PFSK-1 (cell line): ENCODE results near the gene RHOJ.

Source experiments
- FOXP2 ChIP-seq: optimal IDR thresholded peaks from 2 replicates; pipeline ENCODE3; 2011; ENCODE audit warnings: borderline replicate concordance, control low read depth, inconsistent platforms; ENCODE audit not compliant: insufficient read depth; ENCODE audit errors: extremely low read length, extremely low read depth
- POLR2AphosphoS5 ChIP-seq: IDR thresholded peaks from 2 replicates; pipeline ENCODE4 v1.6.1; 2012; ENCODE audit warnings: low read depth, mild to moderate bottlenecking, control low read depth, low read length, moderate library complexity
- SIN3A ChIP-seq: IDR thresholded peaks from 2 replicates; pipeline ENCODE4 v1.6.1; 2012; ENCODE audit warnings: mild to moderate bottlenecking, low read length, moderate library complexity, borderline replicate concordance; ENCODE audit not compliant: insufficient read depth
- TAF1 ChIP-seq: IDR thresholded peaks from 2 replicates; pipeline ENCODE4 v1.6.1; 2012; ENCODE audit warnings: low read length, control low read depth, borderline replicate concordance; ENCODE audit not compliant: insufficient read depth
- TF ChIP-seq, protein P1 (sequence below), 2 experiments: IDR thresholded peaks; 2 replicates each; pipeline versions ENCODE4 v1.6.1 to v1.8.0; 2011 to 2012; ENCODE audit warnings: low read depth in 2 of 2, low read length in 2 of 2, control low read depth in 1 of 2, inconsistent platforms in 1 of 2, mild to moderate bottlenecking in 1 of 2, moderate library complexity in 1 of 2; ENCODE audit not compliant: insufficient read depth in 1 of 2

Gene RHOJ

DNA sequence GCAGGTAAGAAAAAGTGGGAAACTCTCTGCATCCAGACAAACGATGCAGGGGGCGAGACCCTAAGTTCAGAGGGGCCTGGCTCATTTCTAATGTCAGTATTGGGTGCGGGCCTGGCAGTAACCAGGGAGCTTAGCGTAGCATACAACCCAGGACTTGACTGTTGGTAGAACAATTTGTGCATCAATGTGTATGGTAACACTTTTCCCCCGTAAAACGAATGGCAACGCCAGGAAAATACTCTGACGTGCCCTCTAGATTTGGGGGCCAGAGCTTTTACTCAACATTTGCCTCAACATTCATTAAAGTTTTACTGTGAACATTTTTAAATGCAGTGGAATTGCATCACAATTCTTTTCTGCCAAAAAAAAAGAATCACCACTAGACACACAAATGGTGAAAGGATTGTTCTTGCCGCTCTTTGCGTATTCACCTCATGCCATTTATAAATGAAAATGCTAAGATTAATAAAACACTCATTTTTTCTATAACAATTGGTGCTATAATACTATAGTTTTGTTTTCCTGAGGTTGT lies 867 bp downstream of the RHOJ start:
- TF ChIP-seq FOXP2 (no peak), POLR2AphosphoS5 (no peak), TAF1 (no peak), SIN3A (no peak)
- TF ChIP-seq, protein P1, sequence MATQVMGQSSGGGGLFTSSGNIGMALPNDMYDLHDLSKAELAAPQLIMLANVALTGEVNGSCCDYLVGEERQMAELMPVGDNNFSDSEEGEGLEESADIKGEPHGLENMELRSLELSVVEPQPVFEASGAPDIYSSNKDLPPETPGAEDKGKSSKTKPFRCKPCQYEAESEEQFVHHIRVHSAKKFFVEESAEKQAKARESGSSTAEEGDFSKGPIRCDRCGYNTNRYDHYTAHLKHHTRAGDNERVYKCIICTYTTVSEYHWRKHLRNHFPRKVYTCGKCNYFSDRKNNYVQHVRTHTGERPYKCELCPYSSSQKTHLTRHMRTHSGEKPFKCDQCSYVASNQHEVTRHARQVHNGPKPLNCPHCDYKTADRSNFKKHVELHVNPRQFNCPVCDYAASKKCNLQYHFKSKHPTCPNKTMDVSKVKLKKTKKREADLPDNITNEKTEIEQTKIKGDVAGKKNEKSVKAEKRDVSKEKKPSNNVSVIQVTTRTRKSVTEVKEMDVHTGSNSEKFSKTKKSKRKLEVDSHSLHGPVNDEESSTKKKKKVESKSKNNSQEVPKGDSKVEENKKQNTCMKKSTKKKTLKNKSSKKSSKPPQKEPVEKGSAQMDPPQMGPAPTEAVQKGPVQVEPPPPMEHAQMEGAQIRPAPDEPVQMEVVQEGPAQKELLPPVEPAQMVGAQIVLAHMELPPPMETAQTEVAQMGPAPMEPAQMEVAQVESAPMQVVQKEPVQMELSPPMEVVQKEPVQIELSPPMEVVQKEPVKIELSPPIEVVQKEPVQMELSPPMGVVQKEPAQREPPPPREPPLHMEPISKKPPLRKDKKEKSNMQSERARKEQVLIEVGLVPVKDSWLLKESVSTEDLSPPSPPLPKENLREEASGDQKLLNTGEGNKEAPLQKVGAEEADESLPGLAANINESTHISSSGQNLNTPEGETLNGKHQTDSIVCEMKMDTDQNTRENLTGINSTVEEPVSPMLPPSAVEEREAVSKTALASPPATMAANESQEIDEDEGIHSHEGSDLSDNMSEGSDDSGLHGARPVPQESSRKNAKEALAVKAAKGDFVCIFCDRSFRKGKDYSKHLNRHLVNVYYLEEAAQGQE (IDR thresholded peaks at IDR 0.05; ENCODE audit: insufficient read depth in 1 of 2, low read depth in 2 of 2, low read length in 2 of 2) = no peak

DNA sequence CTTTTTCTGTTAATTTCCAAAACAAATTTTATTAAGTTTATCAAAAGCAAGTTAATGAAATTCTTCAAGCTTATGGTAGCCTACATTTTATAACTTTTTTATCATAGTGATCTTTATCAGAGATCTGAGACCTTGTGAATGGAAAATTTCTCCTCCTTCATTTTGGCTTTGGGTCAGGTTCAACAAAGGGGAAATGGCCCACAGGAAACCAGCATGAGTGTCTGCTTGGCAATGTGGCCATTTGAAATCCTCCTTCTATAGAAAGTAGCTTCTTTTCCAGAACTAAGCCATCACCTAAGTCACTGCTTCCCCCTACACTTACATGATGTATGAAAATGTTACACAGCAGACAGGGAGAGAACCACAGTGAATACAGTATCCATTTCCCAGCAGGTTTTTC lies 1.6 kb downstream of the RHOJ start:
- TF ChIP-seq SIN3A (no peak), FOXP2 (no peak), TAF1 (no peak), POLR2AphosphoS5 (no peak)
- TF ChIP-seq, protein P1 (IDR thresholded peaks at IDR 0.05; ENCODE audit: insufficient read depth in 1 of 2, low read depth in 2 of 2, low read length in 2 of 2) = no peak

DNA sequence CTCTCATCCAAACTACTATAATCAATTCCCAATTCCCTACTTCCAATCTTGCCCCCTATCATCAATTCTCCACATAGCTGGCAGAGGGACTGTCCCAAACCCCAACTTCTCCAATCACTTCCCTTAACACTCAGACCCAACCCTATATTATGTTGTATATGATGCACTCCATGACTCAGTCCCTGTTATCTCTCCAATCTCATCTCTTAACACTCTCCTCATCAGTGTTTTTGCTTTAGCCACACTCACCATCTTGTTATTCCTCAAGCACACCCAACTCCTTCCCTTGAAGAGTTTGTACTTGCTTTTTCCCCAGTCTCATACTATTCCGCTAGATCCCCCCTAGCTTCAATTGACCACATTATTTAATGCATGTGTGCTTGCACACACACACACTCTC lies 4.9 kb downstream of the RHOJ start:
- no peak for TF ChIP-seq SIN3A
- TF ChIP-seq, protein P1 (IDR thresholded peaks at IDR 0.05; ENCODE audit: insufficient read depth in 1 of 2, low read depth in 2 of 2, low read length in 2 of 2) = no peak
- TF ChIP-seq FOXP2 = no peak
- TF ChIP-seq TAF1 = no peak

DNA sequence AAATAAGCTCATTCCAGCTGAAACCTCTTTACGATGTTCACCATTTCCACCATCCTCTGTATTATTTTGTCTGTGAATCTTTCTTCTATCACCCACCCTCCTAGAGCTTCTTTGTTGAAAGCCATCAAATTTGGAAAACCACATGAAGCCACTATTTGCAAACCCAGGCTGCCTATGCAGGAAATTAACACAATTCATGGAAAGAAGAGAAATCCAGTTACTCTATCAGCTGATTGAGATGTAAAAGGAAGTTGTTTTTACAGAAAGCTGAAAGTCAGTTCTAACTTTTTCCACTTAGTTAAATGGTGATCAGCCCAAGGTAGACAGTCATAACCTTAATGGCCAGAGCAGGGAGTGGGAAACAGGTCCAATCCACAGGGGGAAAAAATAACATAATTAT lies 6.6 kb downstream of the RHOJ start:
- TF ChIP-seq, protein P1 (IDR thresholded peaks at IDR 0.05; ENCODE audit: insufficient read depth in 1 of 2, low read depth in 2 of 2, low read length in 2 of 2) = no peak
- TF ChIP-seq POLR2AphosphoS5 = no peak
- TF ChIP-seq SIN3A = no peak
- no peak for TF ChIP-seq FOXP2
- no peak for TF ChIP-seq TAF1

DNA sequence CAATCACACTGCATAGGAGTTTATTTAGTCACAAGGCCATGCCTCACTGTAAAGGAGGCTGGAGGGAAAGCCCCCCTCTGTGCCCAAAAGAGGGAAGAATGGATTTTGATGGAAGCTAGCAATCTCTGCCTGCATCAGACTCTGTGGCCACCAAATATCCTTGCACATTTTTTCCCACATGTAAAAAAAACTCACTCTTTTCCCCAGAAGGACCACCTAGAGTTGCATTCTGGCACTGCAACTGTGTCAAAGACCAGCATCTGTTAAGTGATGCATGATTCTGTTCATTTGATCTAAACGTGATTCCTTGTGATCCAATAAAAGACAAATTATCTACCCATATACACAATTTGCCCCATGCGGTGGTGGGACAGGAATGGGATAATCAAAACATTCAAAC lies 8.0 kb downstream of the RHOJ start:
- no peak for TF ChIP-seq FOXP2
